GM19238 (cell line): Measurements from ENCODE around the gene MOBP.

ENCODE experiments used
- DNase-seq: peaks from one replicate; pipeline ENCODE4 v3.0.0; 2011; ENCODE audit warnings: low spot score; ENCODE audit not compliant: insufficient read length

The MOBP gene

DNA sequence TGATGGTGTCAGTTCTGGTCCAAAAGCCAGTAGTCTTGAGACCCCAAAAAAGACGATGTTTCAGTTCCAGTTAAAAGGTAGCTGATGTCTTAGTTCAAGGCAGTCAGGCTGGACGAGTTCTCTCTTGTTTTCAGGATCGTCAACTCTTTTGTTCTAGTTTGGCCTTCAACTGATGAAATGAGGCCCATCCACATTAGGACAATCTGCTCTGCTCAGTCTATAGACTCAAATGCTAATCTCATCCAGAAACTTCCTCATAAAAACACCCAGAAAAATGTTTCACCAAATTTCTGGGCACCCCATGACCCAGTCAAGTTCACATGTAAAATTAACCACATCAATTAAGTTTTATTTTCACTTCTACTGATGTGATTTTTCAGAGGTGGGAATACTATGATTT is 74.0 kb downstream of the MOBP start:
- no peak for DNase-seq

DNA sequence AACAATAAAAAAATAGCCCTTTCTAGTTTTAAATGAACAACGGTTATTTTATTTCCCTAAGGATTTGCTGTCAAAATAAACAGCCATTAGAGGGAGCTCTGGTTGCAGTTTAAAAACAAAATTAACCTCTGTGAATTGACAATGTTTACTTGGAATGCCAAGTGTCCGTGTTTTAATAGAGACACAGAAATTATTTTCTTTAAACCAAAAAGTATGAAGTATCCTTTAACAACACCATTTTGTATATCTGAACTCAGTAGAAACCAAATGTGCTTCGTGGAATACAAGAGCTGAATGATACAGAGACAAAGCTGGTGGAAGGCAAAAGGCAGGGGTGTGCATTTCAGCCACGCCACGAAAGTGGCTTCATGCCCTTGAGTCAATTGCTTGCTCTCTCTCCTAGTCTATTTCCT is 74.4 kb downstream of the MOBP start:
- DNase-seq = no peak

DNA sequence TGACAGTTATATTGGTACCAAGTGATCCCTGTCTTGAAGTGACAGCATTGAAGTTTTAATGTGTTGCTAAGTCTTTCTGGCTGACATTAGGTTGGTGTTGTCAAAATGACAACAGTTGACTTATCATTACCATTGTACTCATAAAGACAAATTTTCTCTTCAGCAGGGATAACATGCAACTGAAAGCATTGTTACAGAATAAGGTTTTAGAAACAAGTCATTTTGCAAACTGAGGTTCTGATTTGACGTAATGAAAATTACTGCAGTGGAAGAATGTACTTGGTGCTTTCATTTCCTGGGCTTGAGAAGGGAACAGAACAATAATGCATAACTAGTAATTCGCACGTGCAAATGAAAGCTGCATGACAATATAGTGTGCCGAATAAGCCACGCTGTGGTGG is 75.1 kb downstream of the MOBP start:
- DNase-seq = no peak

DNA sequence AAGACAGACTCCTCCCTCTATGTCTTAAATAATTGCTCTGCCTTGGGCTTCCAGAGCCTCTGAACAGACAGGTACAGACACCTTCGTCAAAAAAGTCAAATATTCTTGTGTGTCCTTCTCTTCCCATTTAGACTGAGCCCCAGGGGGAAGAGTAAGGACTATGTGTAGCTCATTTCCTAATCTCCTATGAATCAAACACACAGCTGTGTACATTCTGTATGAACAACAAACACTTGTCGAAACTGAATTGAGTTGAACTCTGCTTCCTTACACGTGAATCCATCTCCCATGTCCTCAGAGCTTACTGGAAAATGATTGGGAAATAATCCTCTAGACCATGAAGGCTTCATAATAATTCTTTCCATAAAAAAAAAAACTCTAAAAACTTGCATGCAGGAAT is 80.8 kb downstream of the MOBP start:
- DNase-seq = no peak

DNA sequence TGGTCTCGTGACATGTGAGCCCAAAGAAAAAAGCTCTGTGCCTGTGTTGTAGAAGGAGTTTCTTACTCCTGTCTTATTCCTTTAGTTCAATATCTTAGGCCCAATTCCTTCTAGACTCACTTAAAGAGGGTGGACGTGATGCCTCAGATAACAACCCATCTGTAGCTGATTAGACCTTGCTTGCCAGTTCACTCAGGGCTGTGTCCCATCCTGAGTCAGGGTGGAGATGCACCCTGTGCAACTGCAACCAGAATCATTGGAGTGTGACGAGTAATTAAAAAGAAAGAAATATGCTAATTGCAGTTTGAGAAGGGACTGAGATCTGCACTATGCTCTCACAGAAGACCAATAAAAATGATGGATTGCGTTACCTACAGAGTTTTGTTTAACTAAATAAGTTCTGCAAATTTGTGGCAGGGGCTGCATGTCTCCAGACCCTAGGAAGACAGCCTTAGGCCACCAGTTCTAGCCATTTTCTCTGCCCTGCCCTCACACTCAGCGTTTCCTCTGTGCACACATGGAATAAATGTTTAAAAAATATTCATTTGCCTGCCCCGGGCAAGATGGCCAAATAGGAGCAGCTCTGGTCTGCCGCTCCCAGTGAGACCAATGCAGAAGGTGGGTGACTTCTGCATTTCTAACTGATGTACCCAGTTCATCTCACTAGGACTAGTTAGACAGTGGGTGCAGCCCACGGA is 83.0 kb downstream of the MOBP start:
- no peak for DNase-seq
